Fibroblast of lung (primary cell): Measurements from ENCODE around the gene DAZAP2. TPM values are rescaled to one million over a fixed set of nuclear protein-coding genes. Genes with fewer than 3 reads are reported as not detected.
"Not testable (repeated sequence)": the region's sequence is repeated elsewhere in the genome, so short reads cannot be mapped to it uniquely, and the experiment has no call there.

Source experiments
- DNase-seq, 2 donors: peaks; one replicate each; pipeline versions ENCODE4 v3.0.0 to v3.0.0-alpha.2; 2010; ENCODE audit warnings: low read depth in 2 of 2
- H2AFZ ChIP-seq: 2 replicates; pipeline ENCODE4 v1.5.1; 2012; ENCODE audit warnings: low read length, control low read depth, inconsistent platforms
- H3K27ac ChIP-seq: 2 replicates; pipeline ENCODE4 v1.5.1; 2011; ENCODE audit warnings: low read length, control low read depth; ENCODE audit not compliant: insufficient read depth
- H3K27me3 ChIP-seq: 2 replicates; pipeline ENCODE4 v1.5.1; 2011; ENCODE audit warnings: mild to moderate bottlenecking, low read length; ENCODE audit not compliant: control insufficient read depth, insufficient read depth
- H3K36me3 ChIP-seq: 2 replicates; pipeline ENCODE4 v1.5.1; 2011; ENCODE audit warnings: low read length; ENCODE audit not compliant: control insufficient read depth, insufficient read depth
- H3K4me1 ChIP-seq: 2 replicates; pipeline ENCODE4 v1.5.1; 2011; ENCODE audit warnings: low read length; ENCODE audit not compliant: control insufficient read depth, insufficient read depth; ENCODE audit errors: extremely low read depth
- H3K4me2 ChIP-seq: 2 replicates; pipeline ENCODE4 v1.5.1; 2011; ENCODE audit warnings: low read length, control low read depth; ENCODE audit not compliant: insufficient read depth; ENCODE audit errors: extremely low read depth
- H3K4me3 ChIP-seq, 4 experiments: fragments of 200-600 bp in 1 of 4; sonication (generic) in 1 of 4; replicated peaks in 1 of 4; 2 replicates each; pipeline ENCODE4 v1.5.1; 2011 to 2016; ENCODE audit warnings: low read length in 4 of 4, low read depth in 3 of 4, mild to moderate bottlenecking in 3 of 4, control low read depth in 2 of 4, inconsistent platforms in 1 of 4, mixed read lengths in 1 of 4; ENCODE audit not compliant: insufficient read depth in 1 of 4; ENCODE audit errors: control extremely low read depth in 1 of 4
- H3K79me2 ChIP-seq: 2 replicates; pipeline ENCODE4 v1.5.1; 2012; ENCODE audit warnings: mild to moderate bottlenecking, low read length, inconsistent platforms; ENCODE audit not compliant: control insufficient read depth, insufficient read depth
- H3K9ac ChIP-seq: 2 replicates; pipeline ENCODE4 v1.5.1; 2011; ENCODE audit warnings: mild to moderate bottlenecking, low read length, control low read depth; ENCODE audit not compliant: insufficient read depth
- H3K9me3 ChIP-seq: 2 replicates; pipeline ENCODE4 v1.5.1; 2012; ENCODE audit warnings: low read depth, low read length; ENCODE audit not compliant: control insufficient read depth, insufficient read depth
- H4K20me1 ChIP-seq: 2 replicates; pipeline ENCODE4 v1.5.1; 2011; ENCODE audit warnings: low read length; ENCODE audit not compliant: control insufficient read depth, insufficient read depth; ENCODE audit errors: extremely low read depth
- CTCF ChIP-seq, 2 donors: IDR thresholded peaks in 1 of 2; conservative IDR thresholded peaks in 1 of 2; 1 replicate in 1 of 2; 2 replicates in 1 of 2; pipeline ENCODE4 v1.5.1; 2011 to 2012; ENCODE audit warnings: low read length in 2 of 2, control low read depth in 1 of 2, inconsistent platforms in 1 of 2, low read depth in 1 of 2, mild to moderate bottlenecking in 1 of 2
- EZH2 ChIP-seq: IDR thresholded peaks from 2 replicates; pipeline ENCODE4 v1.5.1; 2012; ENCODE audit warnings: low read length, control low read depth, mild to moderate bottlenecking; ENCODE audit errors: missing control alignments
- polyA plus RNA-seq, 2 donors: library from polyadenylated mRNA; depleted of rRNA in 1 of 2; stranded (reverse) in 1 of 2; unstranded in 1 of 2; fragments of >200 nt; gene quantifications; 2 replicates each; pipeline ENCODE4 v1.2.1, GENCODE V29; 2011 to 2012; ENCODE audit warnings: missing spikeins in 1 of 2
- total RNA-seq: library from RNA; depleted of rRNA; stranded (reverse); fragments of >200 nt; gene quantifications from 2 replicates; pipeline ENCODE4 v1.2.1, GENCODE V29; 2014

The DAZAP2 gene
- total and polyA plus RNA-seq, 2 donors (not counting 1 experiment from before 2014, with no cell fraction given), result 59.6 to 303 TPM

GRCh38 chr12:51281202-51281924 is 42.7 kb downstream of the DAZAP2 start:
- Histone ChIP-seq H3K27ac (no peak overlapping the region), H3K4me1 (no peaks in the 10 kb centered on the region), H3K9me3 (no peaks in the 10 kb centered on the region), H4K20me1 (no peaks in the 10 kb centered on the region), H3K4me3 (no peak overlapping the region), H3K9ac (no peak overlapping the region), H3K4me2 (no peak overlapping the region), H2AFZ (no peak overlapping the region), H3K27me3 (no peaks in the 10 kb centered on the region), H3K79me2 (no peaks in the 10 kb centered on the region), H3K36me3 (no peaks in the 10 kb centered on the region)
- TF ChIP-seq EZH2 (no peak), CTCF (conservative IDR thresholded peaks at IDR 0.05 in 1 of 2, IDR thresholded peaks at IDR 0.05 in 1 of 2; ENCODE audit: low read depth in 1 of 2, low read length in 2 of 2) (no peak)
- peak; percentile 63 to 70 for DNase-seq

GRCh38 chr12:51285843-51286242 is 47.2 kb downstream of the DAZAP2 start:
- Histone ChIP-seq H3K36me3 (no peaks in the 10 kb centered on the region), H3K27ac (no peak overlapping the region), H2AFZ (no peak overlapping the region), H3K9ac (no peak overlapping the region), H3K4me3 (no peak overlapping the region), H3K79me2 (no peaks in the 10 kb centered on the region), H3K4me1 (no peaks in the 10 kb centered on the region), H3K4me2 (no peak overlapping the region), H3K27me3 (no peaks in the 10 kb centered on the region), H4K20me1 (no peaks in the 10 kb centered on the region), H3K9me3 (no peaks in the 10 kb centered on the region)
- TF ChIP-seq EZH2 (no peak), CTCF (conservative IDR thresholded peaks at IDR 0.05 in 1 of 2, IDR thresholded peaks at IDR 0.05 in 1 of 2; ENCODE audit: low read depth in 1 of 2, low read length in 2 of 2) (no peak)
- no peak for DNase-seq

- H3K79me2 ChIP-seq, result not testable (repeated sequence)
Measured at GRCh38 chr12:51291603-51292513, 53.2 kb downstream of the DAZAP2 start.

More at GRCh38 chr12:51291603-51292513, 53.2 kb downstream of the DAZAP2 start:
- H4K20me1 ChIP-seq, H3K27ac ChIP-seq, H3K9me3 ChIP-seq, H3K27me3 ChIP-seq, H3K4me3 ChIP-seq, DNase-seq, H3K4me1 ChIP-seq, H2AFZ ChIP-seq, H3K36me3 ChIP-seq, H3K9ac ChIP-seq, H3K4me2 ChIP-seq: not testable (repeated sequence)

Other genes starting within 250 kb of the DAZAP2 start
- gene SLC11A2, start 212.4 kb upstream of the DAZAP2 start, total RNA-seq, result 57.5 and 75.0 TPM in 2 replicates
- gene SLC11A2, start 212.4 kb upstream of the DAZAP2 start, polyA plus RNA-seq, result 38.6 and 39.3 TPM in 2 replicates
- gene LETMD1, start 190.5 kb upstream of the DAZAP2 start, total RNA-seq, result 59.9 and 61.4 TPM in 2 replicates
- gene LETMD1, start 190.5 kb upstream of the DAZAP2 start, polyA plus RNA-seq, result 38.1 and 45.9 TPM in 2 replicates
- gene CSRNP2, start 155.2 kb upstream of the DAZAP2 start, total RNA-seq, result 15.7 and 19.8 TPM in 2 replicates
- gene CSRNP2, start 155.2 kb upstream of the DAZAP2 start, polyA plus RNA-seq, result 16.5 and 21.4 TPM in 2 replicates
- 7.7 and 9.4 TPM in 2 replicates for gene TFCP2, start 65.7 kb upstream of the DAZAP2 start, total RNA-seq
- 21.7 and 23.0 TPM in 2 replicates for gene TFCP2, start 65.7 kb upstream of the DAZAP2 start, polyA plus RNA-seq
- gene POU6F1, start 20.8 kb upstream of the DAZAP2 start, total RNA-seq, result 3.3 and 4.8 TPM in 2 replicates
- gene POU6F1, start 20.8 kb upstream of the DAZAP2 start, polyA plus RNA-seq, result 3.3 and 3.5 TPM in 2 replicates
- gene SMAGP, start 31.6 kb downstream of the DAZAP2 start, total RNA-seq, result 5.1 and 11.6 TPM in 2 replicates
- gene SMAGP, start 31.6 kb downstream of the DAZAP2 start, polyA plus RNA-seq, result 20.5 and 43.7 TPM in 2 replicates
- gene BIN2, start 85.3 kb downstream of the DAZAP2 start, total RNA-seq, result not detected in 2 replicates
- gene BIN2, start 85.3 kb downstream of the DAZAP2 start, polyA plus RNA-seq, result not detected in 2 replicates
- not detected in 2 replicates for gene CELA1, start 107.9 kb downstream of the DAZAP2 start, total RNA-seq
- gene CELA1, start 107.9 kb downstream of the DAZAP2 start, polyA plus RNA-seq, result not detected in 2 replicates
- 25.9 and 115 TPM in 2 replicates for gene GALNT6, start 152.6 kb downstream of the DAZAP2 start, total RNA-seq
- 25.2 and 74.2 TPM in 2 replicates for gene GALNT6, start 152.6 kb downstream of the DAZAP2 start, polyA plus RNA-seq
- 3.3 and 7.3 TPM in 2 replicates for gene SLC4A8, start 186.0 kb downstream of the DAZAP2 start, total RNA-seq
- gene SLC4A8, start 186.0 kb downstream of the DAZAP2 start, polyA plus RNA-seq, result 4.9 and 12.4 TPM in 2 replicates